Muscle of leg (tissue), 11 donors: Measurements from ENCODE around the gene ABCB11. TPM values are rescaled to one million over a fixed set of nuclear protein-coding genes. Genes with fewer than 3 reads are reported as not detected.

Experiments used
- DNase-seq: peaks from one replicate; pipeline ENCODE4 v3.0.0; 2013
- H3K27ac ChIP-seq: one replicate; pipeline ENCODE4 v1.5.1; 2013; ENCODE audit warnings: mild to moderate bottlenecking, low read length, control low read depth
- H3K27me3 ChIP-seq: one replicate; pipeline ENCODE4 v1.6.1; 2013; ENCODE audit warnings: low read length; ENCODE audit not compliant: control insufficient read depth, insufficient read depth
- H3K36me3 ChIP-seq: one replicate; pipeline ENCODE4 v1.6.1; 2013; ENCODE audit warnings: low read length; ENCODE audit not compliant: control insufficient read depth, insufficient read depth
- H3K4me1 ChIP-seq: one replicate; pipeline ENCODE4 v1.6.1; 2013; ENCODE audit warnings: low read length; ENCODE audit not compliant: control insufficient read depth, insufficient read depth
- H3K4me3 ChIP-seq: one replicate; pipeline ENCODE4 v1.5.1; 2013; ENCODE audit warnings: low read length, control low read depth
- H3K9me3 ChIP-seq: replicated peaks from 2 replicates; pipeline ENCODE4 v1.6.1; 2013; ENCODE audit warnings: low read depth, low read length; ENCODE audit not compliant: control insufficient read depth
- WGBS: methylation state at CpG from one replicate; pipeline ENCODE4 v1.1.5; 2013; ENCODE audit warnings: missing lambda C conversion rate; ENCODE audit not compliant: insufficient coverage; 5-methylcytosine and 5-hydroxymethylcytosine counted together
- polyA plus RNA-seq, 8 donors: library from polyadenylated mRNA; unstranded; fragments of 120-200 nt; gene quantifications; one replicate each; pipeline versions ENCODE4 v1.2.1 to v1.2.3, GENCODE V29; 2013; ENCODE audit warnings: inconsistent platforms in 1 of 8, low replicate concordance in 1 of 8; ENCODE audit not compliant: insufficient read length in 8 of 8, insufficient read depth in 1 of 8
- total RNA-seq: library from RNA; stranded (reverse); fragments of 120-200 nt; gene quantifications from one replicate; pipeline ENCODE4 v1.2.4, GENCODE V29; 2013

ABCB11 gene
- total and polyA plus RNA-seq, 9 donors = 0.04 to 0.27 (median 0.12) TPM; not detected in 3

- H3K27ac ChIP-seq = no peak overlapping the region
- WGBS = no CpG with 5 or more reads among the region's 3 CpGs
- no peaks in the 10 kb centered on the region for H3K27me3 ChIP-seq
- no peaks in the 10 kb centered on the region for H3K36me3 ChIP-seq
- no peaks in the 10 kb centered on the region for H3K9me3 ChIP-seq
- no peak for DNase-seq
- no peak overlapping the region for H3K4me3 ChIP-seq
- H3K4me1 ChIP-seq = no peaks in the 10 kb centered on the region
Measured at GRCh38 chr2:169009865-169010579, 21.1 kb downstream of the ABCB11 start.

- H3K4me1 ChIP-seq = no peaks in the 10 kb centered on the region
- no peak overlapping the region for H3K27ac ChIP-seq
- H3K36me3 ChIP-seq = no peaks in the 10 kb centered on the region
- 83% methylated on average over 2 of the region's 2 CpGs for WGBS
- no peak for DNase-seq
- H3K9me3 ChIP-seq = no peaks in the 10 kb centered on the region
- H3K4me3 ChIP-seq = no peak overlapping the region
- H3K27me3 ChIP-seq = no peaks in the 10 kb centered on the region
Measured at GRCh38 chr2:169007941-169008340, 23.2 kb downstream of the ABCB11 start.

GRCh38 chr2:169007356-169007755 is 23.8 kb downstream of the ABCB11 start:
- no peak overlapping the region for H3K4me3 ChIP-seq
- H3K9me3 ChIP-seq = no peaks in the 10 kb centered on the region
- no peak overlapping the region for H3K27ac ChIP-seq
- DNase-seq = peak; percentile 19
- H3K36me3 ChIP-seq = no peaks in the 10 kb centered on the region
- H3K27me3 ChIP-seq = no peaks in the 10 kb centered on the region
- no CpG with 5 or more reads among the region's 3 CpGs for WGBS
- H3K4me1 ChIP-seq = no peaks in the 10 kb centered on the region

GRCh38 chr2:169006665-169007064 is 24.5 kb downstream of the ABCB11 start:
- Histone ChIP-seq H3K9me3 (no peaks in the 10 kb centered on the region), H3K27ac (no peak overlapping the region), H3K4me3 (no peak overlapping the region), H3K4me1 (no peaks in the 10 kb centered on the region), H3K27me3 (no peaks in the 10 kb centered on the region), H3K36me3 (no peaks in the 10 kb centered on the region)
- no peak for DNase-seq
- WGBS = no CpG with 5 or more reads among the region's 5 CpGs

GRCh38 chr2:169005994-169006393 is 25.1 kb downstream of the ABCB11 start:
- DNase-seq = no peak
- H3K4me3 ChIP-seq = no peak overlapping the region
- H3K9me3 ChIP-seq = no peaks in the 10 kb centered on the region
- no CpG with 5 or more reads among the region's 1 CpG for WGBS
- no peaks in the 10 kb centered on the region for H3K4me1 ChIP-seq
- H3K27me3 ChIP-seq = no peaks in the 10 kb centered on the region
- H3K36me3 ChIP-seq = no peaks in the 10 kb centered on the region
- no peak overlapping the region for H3K27ac ChIP-seq

- H3K4me1 ChIP-seq = no peaks in the 10 kb centered on the region
- no peak overlapping the region for H3K4me3 ChIP-seq
- H3K36me3 ChIP-seq = no peaks in the 10 kb centered on the region
- WGBS = 87% methylated on average over 3 of the region's 4 CpGs
- H3K9me3 ChIP-seq = no peaks in the 10 kb centered on the region
- no peak overlapping the region for H3K27ac ChIP-seq
- DNase-seq = no peak
- no peaks in the 10 kb centered on the region for H3K27me3 ChIP-seq
Measured at GRCh38 chr2:169005080-169005598, 26.0 kb downstream of the ABCB11 start.

GRCh38 chr2:169002161-169002738 is 28.9 kb downstream of the ABCB11 start:
- H3K4me3 ChIP-seq = no peak overlapping the region
- WGBS = no CpG with 5 or more reads among the region's 3 CpGs
- H3K27me3 ChIP-seq = no peaks in the 10 kb centered on the region
- no peaks in the 10 kb centered on the region for H3K36me3 ChIP-seq
- no peak for DNase-seq
- no peaks in the 10 kb centered on the region for H3K4me1 ChIP-seq
- no peak overlapping the region for H3K27ac ChIP-seq
- H3K9me3 ChIP-seq = no peaks in the 10 kb centered on the region

GRCh38 chr2:169001116-169001815 is 29.9 kb downstream of the ABCB11 start:
- Histone ChIP-seq H3K4me3 (no peak overlapping the region), H3K9me3 (no peaks in the 10 kb centered on the region), H3K27ac (no peak overlapping the region), H3K27me3 (no peaks in the 10 kb centered on the region), H3K4me1 (no peaks in the 10 kb centered on the region), H3K36me3 (no peaks in the 10 kb centered on the region)
- no CpG with 5 or more reads among the region's 5 CpGs for WGBS
- no peak for DNase-seq

GRCh38 chr2:168999668-169000213 is 31.4 kb downstream of the ABCB11 start:
- Histone ChIP-seq H3K9me3 (no peaks in the 10 kb centered on the region), H3K36me3 (no peaks in the 10 kb centered on the region), H3K27me3 (no peaks in the 10 kb centered on the region), H3K4me3 (no peak overlapping the region), H3K4me1 (no peaks in the 10 kb centered on the region), H3K27ac (no peak overlapping the region)
- no CpG with 5 or more reads among the region's 1 CpG for WGBS
- DNase-seq = no peak

GRCh38 chr2:168998609-168999211 is 32.4 kb downstream of the ABCB11 start:
- no peak for DNase-seq
- WGBS = no CpG with 5 or more reads among the region's 4 CpGs
- Histone ChIP-seq H3K9me3 (no peaks in the 10 kb centered on the region), H3K4me3 (no peak overlapping the region), H3K4me1 (no peaks in the 10 kb centered on the region), H3K27ac (no peak overlapping the region), H3K36me3 (no peaks in the 10 kb centered on the region), H3K27me3 (no peaks in the 10 kb centered on the region)
